Measurements from ENCODE around the gene H1-8.

DNA sequence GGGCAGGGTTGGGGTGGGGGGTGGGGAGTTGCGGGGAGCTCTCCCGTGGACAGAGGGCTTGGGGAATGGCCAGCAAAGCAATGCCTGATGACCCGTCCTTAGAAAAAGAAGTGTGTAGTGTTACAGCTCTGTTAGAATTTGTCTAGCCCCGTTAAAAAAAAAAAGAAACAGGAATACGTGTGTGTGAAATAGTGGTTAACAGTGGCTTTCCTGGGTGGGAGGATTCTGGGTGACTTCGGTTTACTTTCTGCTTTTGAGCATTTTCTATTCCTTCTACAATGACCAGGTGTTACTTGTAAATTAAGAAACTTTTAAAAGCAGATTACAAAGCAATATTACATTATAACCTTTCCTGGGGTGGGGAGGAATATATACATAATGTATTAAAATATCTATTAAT, 25.0 kb downstream of the H1-8 start:
- TF ChIP-seq, protein P1, sequence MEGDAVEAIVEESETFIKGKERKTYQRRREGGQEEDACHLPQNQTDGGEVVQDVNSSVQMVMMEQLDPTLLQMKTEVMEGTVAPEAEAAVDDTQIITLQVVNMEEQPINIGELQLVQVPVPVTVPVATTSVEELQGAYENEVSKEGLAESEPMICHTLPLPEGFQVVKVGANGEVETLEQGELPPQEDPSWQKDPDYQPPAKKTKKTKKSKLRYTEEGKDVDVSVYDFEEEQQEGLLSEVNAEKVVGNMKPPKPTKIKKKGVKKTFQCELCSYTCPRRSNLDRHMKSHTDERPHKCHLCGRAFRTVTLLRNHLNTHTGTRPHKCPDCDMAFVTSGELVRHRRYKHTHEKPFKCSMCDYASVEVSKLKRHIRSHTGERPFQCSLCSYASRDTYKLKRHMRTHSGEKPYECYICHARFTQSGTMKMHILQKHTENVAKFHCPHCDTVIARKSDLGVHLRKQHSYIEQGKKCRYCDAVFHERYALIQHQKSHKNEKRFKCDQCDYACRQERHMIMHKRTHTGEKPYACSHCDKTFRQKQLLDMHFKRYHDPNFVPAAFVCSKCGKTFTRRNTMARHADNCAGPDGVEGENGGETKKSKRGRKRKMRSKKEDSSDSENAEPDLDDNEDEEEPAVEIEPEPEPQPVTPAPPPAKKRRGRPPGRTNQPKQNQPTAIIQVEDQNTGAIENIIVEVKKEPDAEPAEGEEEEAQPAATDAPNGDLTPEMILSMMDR (IDR thresholded peaks at IDR 0.05), result no peak
- no peak for TF ChIP-seq POLR2A (IDR thresholded peaks at IDR 0.05)
- TF ChIP-seq POLR2AphosphoS5 (IDR thresholded peaks at IDR 0.05), result no peak
